Activated T-helper 1 cell treated with anti-CD3 and anti-CD28 coated beads, Interleukin-12 subunit alpha, Interleukin-12 subunit beta, Interleukin-2, Interleukin-4 antibody, amounts not matched to agents 30 ng/mL and 10 ng/mL and 1 ng/mL, durations not matched to agents 14 hours and 24 hours and 36 hours (primary cell): ENCODE data around the gene PARS2. TPM values are rescaled to one million over a fixed set of nuclear protein-coding genes. Genes with fewer than 3 reads are reported as not detected.
A peak's percentile ranks its signal among the peaks of the same experiment; 100 is the strongest.
"Not testable (repeated sequence)": the region's sequence is repeated elsewhere in the genome, so short reads cannot be mapped to it uniquely, and the experiment has no call there.

Source experiments
- DNase-seq: peaks from one replicate; pipeline ENCODE4 v3.0.0; 2021; ENCODE audit warnings: low spot score
- H3K27ac Mint-ChIP-seq: one replicate; pipeline ENCODE4 v1.8.0; 2021; ENCODE audit warnings: mild to moderate bottlenecking, mixed read lengths
- H3K27me3 Mint-ChIP-seq: one replicate; pipeline ENCODE4 v1.8.0; 2022; ENCODE audit warnings: mild to moderate bottlenecking, moderate library complexity, mixed read lengths; ENCODE audit not compliant: insufficient read depth
- H3K36me3 Mint-ChIP-seq: one replicate; pipeline ENCODE4 v1.8.0; 2021; ENCODE audit warnings: low read depth, mixed read lengths
- H3K4me1 Mint-ChIP-seq: one replicate; pipeline ENCODE4 v1.8.0; 2021; ENCODE audit warnings: low read depth, mixed read lengths
- H3K4me3 Mint-ChIP-seq: one replicate; pipeline ENCODE4 v1.8.0; 2021; ENCODE audit warnings: mild to moderate bottlenecking, moderate library complexity, mixed read lengths
- H3K9me3 Mint-ChIP-seq: one replicate; pipeline ENCODE4 v1.8.0; 2021; ENCODE audit warnings: mixed read lengths
- intact Hi-C: fragments of 100-400 bp; cut with micrococcal nuclease; formaldehyde crosslinking; loops from one replicate; pipeline ENCODE4 v1.15.1; 2024
- total RNA-seq: library from RNA; stranded (reverse); gene quantifications from 2 replicates; pipeline ENCODE4 v1.2.3, GENCODE V29; 2022

PARS2 gene
- total RNA-seq, 1 donor from 2014 or later = 6.7 TPM

GRCh38 chr1:54777431-54777830 is 13.1 kb upstream of the PARS2 start:
- H3K27ac Mint-ChIP-seq = no peak overlapping the region
- intact Hi-C loops = no loop called here
- H3K4me3 Mint-ChIP-seq = no peak overlapping the region
- no peaks in the 10 kb centered on the region for H3K36me3 Mint-ChIP-seq
- no peaks in the 10 kb centered on the region for H3K4me1 Mint-ChIP-seq
- H3K27me3 Mint-ChIP-seq = no peaks in the 10 kb centered on the region
- no peak for DNase-seq
- no peaks in the 10 kb centered on the region for H3K9me3 Mint-ChIP-seq

DNA sequence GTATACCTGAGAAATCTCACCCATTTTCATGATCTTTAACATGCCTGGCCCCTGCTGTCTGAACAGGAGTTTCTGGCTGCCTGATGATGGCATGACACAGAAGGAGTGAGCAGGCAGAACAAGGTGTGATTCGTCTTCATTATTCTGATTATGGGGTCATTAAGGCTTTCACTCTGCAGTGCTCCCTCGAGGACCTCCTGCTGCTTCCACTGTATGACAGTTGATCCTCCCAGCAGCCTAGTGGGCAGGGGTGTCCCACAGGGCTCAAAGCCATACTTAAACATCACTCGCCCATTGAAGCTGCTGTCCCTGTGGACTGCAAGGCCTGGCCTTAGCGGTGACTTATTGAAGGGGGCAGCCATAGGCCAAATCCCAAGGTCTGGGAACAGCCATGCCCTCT is 12.7 kb upstream of the PARS2 start:
- no peak for DNase-seq
- Mint-ChIP-seq H3K4me3 (no peak overlapping the region), H3K36me3 (no peaks in the 10 kb centered on the region), H3K9me3 (no peaks in the 10 kb centered on the region), H3K27ac (no peak overlapping the region), H3K4me1 (no peaks in the 10 kb centered on the region), H3K27me3 (no peaks in the 10 kb centered on the region)
- intact Hi-C loops = no loop called here

- DNase-seq, intact Hi-C loops, H3K4me3 Mint-ChIP-seq, H3K4me1 Mint-ChIP-seq, H3K27me3 Mint-ChIP-seq, H3K9me3 Mint-ChIP-seq, H3K36me3 Mint-ChIP-seq, H3K27ac Mint-ChIP-seq: not testable (repeated sequence)
Measured at GRCh38 chr1:54775828-54776721, 11.8 kb upstream of the PARS2 start.

- no peak overlapping the region for H3K4me3 Mint-ChIP-seq
- H3K36me3 Mint-ChIP-seq = no peaks in the 10 kb centered on the region
- intact Hi-C loops = no loop called here
- H3K9me3 Mint-ChIP-seq = no peaks in the 10 kb centered on the region
- H3K27ac Mint-ChIP-seq = no peak overlapping the region
- no peaks in the 10 kb centered on the region for H3K4me1 Mint-ChIP-seq
- no peaks in the 10 kb centered on the region for H3K27me3 Mint-ChIP-seq
- DNase-seq = no peak
Measured at GRCh38 chr1:54774820-54775498, 10.6 kb upstream of the PARS2 start.

DNA sequence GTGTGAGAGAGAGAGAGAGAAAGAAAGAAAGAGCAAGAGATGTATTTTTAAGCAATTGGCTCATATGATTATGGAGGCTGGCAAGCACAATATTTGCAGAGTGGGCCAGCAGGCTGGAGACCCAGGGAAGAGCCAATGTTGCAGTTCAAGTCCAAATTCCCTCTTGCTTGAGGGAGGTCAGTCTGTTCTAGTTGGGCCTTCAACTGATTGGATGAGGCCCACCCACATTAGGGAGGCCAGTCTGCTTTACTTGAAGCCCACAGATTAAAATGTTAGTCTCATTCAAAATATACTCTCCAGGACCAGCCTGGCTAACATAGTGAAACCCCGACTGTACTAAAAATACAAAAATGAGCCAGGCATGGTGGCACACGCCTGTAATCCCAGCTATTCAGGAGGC is 8.6 kb upstream of the PARS2 start:
- Mint-ChIP-seq H3K27me3 (no peaks in the 10 kb centered on the region), H3K27ac (no peak overlapping the region)

GRCh38 chr1:54768093-54768492 is 3.8 kb upstream of the PARS2 start:
- no peaks in the 10 kb centered on the region for H3K27me3 Mint-ChIP-seq
- H3K4me1 Mint-ChIP-seq = peaks cover 21% of the 10 kb centered on the region
- intact Hi-C loops = no loop called here

More for the DNA sequence above, 8.6 kb upstream of the PARS2 start:
- DNase-seq = no peak
- Mint-ChIP-seq H3K9me3 (no peaks in the 10 kb centered on the region), H3K4me3 (no peak overlapping the region), H3K4me1 (no peaks in the 10 kb centered on the region), H3K36me3 (no peaks in the 10 kb centered on the region)
- intact Hi-C loops = no loop called here

DNA sequence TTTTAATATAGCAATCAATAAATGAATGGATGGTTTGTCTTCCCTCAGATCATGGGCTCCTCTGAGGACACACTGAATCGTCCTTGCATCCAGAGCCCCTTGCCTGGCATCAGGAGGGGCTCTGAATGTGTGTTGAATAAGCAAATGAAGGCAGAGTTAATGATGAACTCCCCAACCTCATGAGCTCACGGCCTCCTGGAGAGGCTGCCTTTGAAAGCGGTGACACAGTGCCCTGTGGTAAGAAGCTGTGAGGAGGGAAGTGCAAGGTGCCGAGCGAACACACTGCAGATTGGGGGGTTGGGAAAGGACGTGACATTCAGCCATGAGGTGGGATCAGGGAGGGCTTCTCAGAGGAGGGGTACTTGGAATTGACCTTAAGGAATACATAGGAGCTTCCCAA is 3.2 kb upstream of the PARS2 start:
- peaks cover 26% of the 10 kb centered on the region for H3K4me1 Mint-ChIP-seq
- intact Hi-C loops = no loop called here
- DNase-seq = no peak
- H3K36me3 Mint-ChIP-seq = no peaks in the 10 kb centered on the region
- H3K27ac Mint-ChIP-seq = no peak overlapping the region
- H3K9me3 Mint-ChIP-seq = no peaks in the 10 kb centered on the region
- no peaks in the 10 kb centered on the region for H3K27me3 Mint-ChIP-seq
- H3K4me3 Mint-ChIP-seq = no peak overlapping the region

More at GRCh38 chr1:54768093-54768492, 3.8 kb upstream of the PARS2 start:
- DNase-seq = no peak
- Mint-ChIP-seq H3K27ac (no peak overlapping the region), H3K36me3 (no peaks in the 10 kb centered on the region), H3K9me3 (no peaks in the 10 kb centered on the region), H3K4me3 (no peak overlapping the region)

- Mint-ChIP-seq H3K4me3 (no peak overlapping the region), H3K9me3 (no peaks in the 10 kb centered on the region), H3K27ac (no peak overlapping the region), H3K36me3 (no peaks in the 10 kb centered on the region), H3K27me3 (no peaks in the 10 kb centered on the region), H3K4me1 (peaks cover 26% of the 10 kb centered on the region)
- intact Hi-C loops = no loop called here
- DNase-seq = no peak
Measured at GRCh38 chr1:54766726-54767125, 2.4 kb upstream of the PARS2 start.

- Mint-ChIP-seq H3K4me3 (peak overlapping the region; percentile 90), H3K27me3 (no peaks in the 10 kb centered on the region), H3K36me3 (peaks cover 3% of the 10 kb centered on the region), H3K4me1 (peaks cover 31% of the 10 kb centered on the region), H3K9me3 (no peaks in the 10 kb centered on the region), H3K27ac (peak overlapping the region; percentile 95)
- intact Hi-C loops = loop anchor here (1.0 to 5.0 kb wide), 7 partner anchors 36 to 1527 kb away; partner anchors contain the start of genes DHCR24, IFT25, MAGOH and TTC22
- no peak for DNase-seq
Measured at GRCh38 chr1:54764922-54765561, 719 bp upstream of the PARS2 start.

- H3K27me3 Mint-ChIP-seq = no peaks in the 10 kb centered on the region
- peak overlapping the region; percentile 90 for H3K4me3 Mint-ChIP-seq
- peaks cover 3% of the 10 kb centered on the region for H3K36me3 Mint-ChIP-seq
- H3K4me1 Mint-ChIP-seq = peaks cover 32% of the 10 kb centered on the region
- peak; percentile 8 for DNase-seq
- H3K9me3 Mint-ChIP-seq = no peaks in the 10 kb centered on the region
- peak overlapping the region; percentile 95 for H3K27ac Mint-ChIP-seq
- intact Hi-C loops = loop anchor here (1.0 to 5.0 kb wide), 7 partner anchors 38 to 1525 kb away; partner anchors contain the start of genes DHCR24, IFT25, MAGOH and TTC22
Measured at GRCh38 chr1:54763816-54764132, 549 bp downstream of the PARS2 start.

DNA sequence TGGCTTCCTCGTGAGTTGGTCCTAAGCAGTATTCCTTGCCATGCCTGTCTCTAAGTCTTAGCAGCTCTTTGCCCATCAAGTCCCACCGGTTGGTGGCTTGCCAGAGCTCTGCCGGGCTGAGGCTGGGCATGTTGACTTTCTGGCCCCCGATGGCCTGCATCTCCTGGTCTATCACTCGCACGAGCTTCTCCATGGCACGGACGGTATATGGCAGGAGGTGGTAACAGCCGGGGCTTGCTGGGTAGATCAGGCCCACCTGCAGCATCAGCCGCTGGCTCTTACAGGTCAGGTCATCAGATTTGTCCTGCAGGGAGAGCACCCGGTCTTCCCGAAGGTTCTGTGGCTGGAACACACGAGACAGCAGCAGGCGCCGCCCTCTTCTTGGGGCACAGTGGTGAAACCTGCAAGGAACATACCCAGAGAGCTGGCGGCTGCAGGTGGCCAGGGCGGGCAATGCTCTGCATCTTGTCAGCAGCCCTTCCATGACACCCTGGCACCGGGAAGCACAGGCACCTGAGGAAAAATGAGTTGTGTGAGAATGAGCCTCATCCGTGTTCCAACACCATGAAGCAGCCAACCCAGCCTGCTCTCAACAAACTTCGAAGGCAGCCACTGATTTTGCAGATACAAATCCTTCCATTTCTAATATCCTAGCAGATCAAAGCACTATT is 5.5 kb downstream of the PARS2 start:
- H3K4me3 Mint-ChIP-seq = no peak overlapping the region
- intact Hi-C loops = no loop called here
- H3K27ac Mint-ChIP-seq = no peak overlapping the region
- H3K36me3 Mint-ChIP-seq = peaks cover 9% of the 10 kb centered on the region
- H3K27me3 Mint-ChIP-seq = no peaks in the 10 kb centered on the region
- peaks cover 23% of the 10 kb centered on the region for H3K4me1 Mint-ChIP-seq
- H3K9me3 Mint-ChIP-seq = no peaks in the 10 kb centered on the region
- no peak for DNase-seq

GRCh38 chr1:54757833-54758232 is 6.5 kb downstream of the PARS2 start:
- Mint-ChIP-seq H3K27me3 (no peaks in the 10 kb centered on the region), H3K4me1 (peaks cover 14% of the 10 kb centered on the region), H3K27ac (no peak overlapping the region), H3K36me3 (peaks cover 9% of the 10 kb centered on the region), H3K4me3 (no peak overlapping the region), H3K9me3 (no peaks in the 10 kb centered on the region)
- no peak for DNase-seq
- intact Hi-C loops = no loop called here
